Stimulated activated CD4-positive, alpha-beta T cell treated with anti-CD3 and anti-CD28 coated beads, Interleukin-4, amount 100 ng/mL, for 24 hours (primary cell): ENCODE data around the gene SYT6.
"Not testable (repeated sequence)": the region's sequence is repeated elsewhere in the genome, so short reads cannot be mapped to it uniquely, and the experiment has no call there.

Source experiments
- DNase-seq: peaks from one replicate; pipeline ENCODE4 v3.0.0-alpha.2; 2020

SYT6 gene

DNA sequence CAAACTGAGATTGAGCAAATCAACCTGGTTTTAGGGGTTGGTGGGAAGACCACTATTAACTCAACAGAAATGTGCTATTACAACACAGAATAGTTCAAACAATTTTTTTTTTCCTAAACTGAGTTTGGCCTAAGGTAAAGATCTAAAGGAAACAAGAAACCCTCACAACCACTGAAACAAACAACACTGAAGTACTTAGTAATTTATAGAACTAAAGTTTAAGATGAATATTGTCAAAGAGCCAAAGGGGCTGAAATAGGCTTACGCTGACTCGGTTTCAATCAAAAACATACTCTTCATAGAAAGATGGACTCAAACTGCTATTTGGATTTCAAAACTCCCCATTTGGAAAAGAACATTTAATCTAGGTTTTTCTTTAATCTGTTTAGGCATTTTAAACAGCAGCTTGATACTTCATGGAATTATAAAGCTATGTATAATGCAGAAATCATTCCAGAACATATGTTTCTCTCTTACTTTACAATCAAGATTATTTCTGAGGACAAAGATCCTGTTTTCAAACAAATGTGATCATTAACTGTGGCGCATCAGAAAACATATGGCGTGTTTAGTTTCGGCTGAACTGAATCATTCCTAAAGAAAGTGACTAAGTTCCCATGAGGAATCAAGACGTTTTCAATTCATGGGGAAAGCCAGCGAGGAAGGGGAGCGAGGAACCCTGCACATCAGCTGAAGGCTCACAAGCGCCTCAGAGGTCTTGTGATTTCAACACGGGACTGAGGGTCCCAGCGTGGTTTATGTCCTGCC, 62.7 kb downstream of the SYT6 start:
- no peak for DNase-seq

DNA sequence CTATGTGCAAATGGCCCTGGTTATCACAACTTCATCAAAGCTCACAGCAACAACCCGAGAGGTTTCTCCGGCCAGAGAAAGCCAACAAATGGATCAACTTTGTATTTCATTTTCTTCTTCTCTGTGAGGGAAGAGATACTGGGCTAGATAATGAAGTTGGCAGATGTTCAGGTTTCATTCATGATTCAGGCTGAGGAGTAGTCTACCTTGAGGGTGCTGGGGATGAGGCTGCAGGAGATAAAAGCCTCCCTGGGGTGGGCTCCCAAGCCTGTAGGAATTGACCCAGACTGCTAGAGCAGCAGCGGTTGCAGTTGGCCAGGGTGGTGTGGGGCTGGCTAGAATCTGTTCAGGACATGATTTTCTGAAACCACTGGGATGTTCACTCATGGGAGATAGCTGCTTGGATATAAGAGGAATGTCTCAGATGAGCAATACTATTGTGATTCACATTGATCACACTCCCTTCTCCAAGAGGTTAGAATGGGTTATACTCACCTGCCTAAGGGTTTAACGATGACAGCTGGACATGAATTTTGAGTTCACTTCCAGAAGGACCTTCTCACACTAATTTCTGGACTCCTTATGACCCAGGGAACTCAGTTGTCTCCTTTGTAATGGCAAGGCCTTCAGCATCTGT, 64.0 kb downstream of the SYT6 start:
- DNase-seq: no peak

DNA sequence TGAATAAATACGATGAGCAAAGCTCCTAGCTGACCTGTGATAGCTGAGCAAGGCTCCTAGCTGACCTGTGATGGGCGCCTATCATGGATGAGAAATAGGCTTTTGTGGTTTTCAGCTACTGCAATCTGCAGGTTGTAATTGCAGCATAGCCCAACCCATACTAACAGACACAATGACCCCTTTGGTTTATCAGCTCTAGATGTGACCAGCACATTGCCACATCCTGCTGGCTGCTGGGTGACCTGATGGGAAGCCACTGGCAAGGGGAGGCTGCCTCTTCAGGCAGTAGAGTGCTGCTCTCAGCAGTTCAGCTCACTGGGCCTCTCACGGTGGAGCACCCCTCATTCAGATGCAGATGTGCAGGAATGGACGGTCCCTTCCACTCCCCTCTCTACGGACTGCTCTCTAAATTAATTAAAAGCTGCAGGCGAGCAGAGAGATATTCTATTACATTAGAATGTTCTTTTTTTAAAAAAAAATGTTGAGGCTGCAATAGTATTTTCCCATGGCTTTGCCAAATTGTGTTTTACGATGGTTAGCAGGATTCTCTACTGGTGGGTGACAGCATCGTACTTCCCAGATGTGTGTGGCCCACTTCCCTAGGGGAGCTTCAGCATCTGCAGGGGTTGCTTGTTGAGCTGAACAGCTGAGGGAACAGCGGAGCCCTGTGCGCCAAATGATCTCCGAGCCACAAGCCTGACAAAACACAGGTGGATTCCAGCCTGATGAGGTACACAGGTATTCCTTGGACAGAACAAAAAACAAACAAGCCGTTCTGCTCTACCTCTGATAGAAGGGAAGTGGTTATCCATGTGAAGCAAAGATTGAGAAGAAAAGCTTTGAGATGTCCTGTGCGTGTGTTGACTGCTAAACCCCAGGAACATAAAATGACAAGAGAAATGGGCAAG, 65.0 kb downstream of the SYT6 start:
- no peak for DNase-seq

DNA sequence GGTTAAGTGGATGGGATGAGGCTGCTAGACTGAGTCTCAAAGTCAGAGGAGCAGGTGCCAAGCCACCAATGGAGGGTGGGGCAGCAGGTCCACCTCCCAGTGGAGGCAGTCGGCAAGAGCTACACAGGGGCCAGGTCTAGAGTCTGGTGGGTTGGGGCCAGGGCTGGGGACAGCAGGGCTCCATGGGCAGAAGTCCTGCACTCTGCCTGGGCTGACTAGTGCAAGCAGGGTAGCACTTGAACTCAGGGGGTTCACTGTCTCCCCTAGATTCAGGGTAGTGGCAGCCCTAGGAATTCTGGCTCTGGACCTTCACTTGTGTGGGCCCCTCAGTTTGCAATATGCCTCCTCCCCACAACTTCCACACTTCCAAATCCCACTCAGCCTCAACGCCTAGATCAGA, 66.2 kb downstream of the SYT6 start:
- DNase-seq: no peak

DNA sequence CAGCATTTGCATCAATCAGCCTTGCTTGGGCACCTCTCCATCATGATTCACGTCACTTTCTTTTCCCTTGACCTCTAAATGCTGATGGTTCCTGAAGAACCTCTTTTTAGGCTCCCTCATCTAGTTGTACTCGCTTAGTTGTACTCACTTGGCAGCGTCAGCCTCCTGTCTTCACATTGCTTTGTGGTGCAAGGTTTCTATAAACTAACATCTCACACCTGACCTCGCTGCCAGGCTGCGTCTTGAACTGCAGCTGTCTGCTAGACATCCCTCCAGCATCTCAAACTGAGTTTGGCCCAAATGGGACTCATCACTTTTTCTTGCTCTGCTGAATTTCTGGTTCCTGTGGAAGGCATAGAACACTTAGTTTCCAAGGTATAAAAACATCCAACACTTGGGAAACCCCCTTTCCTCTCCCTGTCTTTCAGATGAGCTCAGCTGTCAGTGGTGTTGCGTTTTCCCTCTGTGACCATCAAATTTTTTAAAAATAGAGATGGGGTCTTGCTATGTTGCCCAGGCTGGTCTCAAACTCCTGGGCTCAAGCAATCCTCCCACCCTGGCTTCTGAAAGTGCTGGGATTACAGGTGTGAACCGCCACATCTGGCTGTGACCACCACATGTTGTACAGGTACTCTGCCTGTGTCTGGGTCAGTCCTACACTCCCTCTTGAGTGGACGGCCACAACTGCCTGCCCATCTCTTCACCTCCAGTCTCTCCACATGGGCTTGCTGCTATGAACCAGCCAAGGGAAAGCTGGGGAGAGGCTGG, 66.9 kb downstream of the SYT6 start:
- no peak for DNase-seq

DNA sequence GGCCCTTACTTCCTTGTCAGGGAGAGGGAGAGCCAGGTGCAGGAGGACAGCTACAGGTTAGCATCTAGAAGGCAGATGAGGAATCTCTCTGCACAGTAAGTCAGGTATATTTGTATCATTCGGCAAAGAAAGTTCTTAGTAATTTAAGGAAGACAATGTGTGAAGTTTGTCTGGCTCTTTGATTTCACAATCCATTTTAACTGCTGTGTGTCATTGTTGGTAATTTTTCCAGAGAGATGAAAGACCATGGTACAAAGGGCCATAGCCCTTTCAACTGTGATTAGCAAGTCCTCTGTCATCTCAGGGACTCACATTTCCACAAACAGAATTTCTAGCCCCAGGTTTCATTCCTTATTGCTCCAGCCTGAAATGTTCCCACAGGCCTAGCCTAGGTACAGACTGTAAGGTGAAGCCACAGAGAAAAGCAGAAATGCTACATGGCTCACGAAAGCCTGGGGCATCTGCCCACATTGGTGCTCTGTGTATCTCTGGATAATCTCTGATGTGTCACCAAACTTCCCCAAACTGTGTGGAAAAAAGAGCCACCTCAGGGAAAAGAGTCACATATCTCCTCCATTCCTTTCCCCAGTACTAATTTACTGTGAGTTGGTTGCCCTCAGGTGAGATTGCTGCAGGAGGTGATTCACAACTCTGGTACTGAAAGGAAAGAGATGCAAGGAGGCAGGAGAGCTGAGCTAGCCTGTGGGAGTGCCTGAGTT, 70.6 kb downstream of the SYT6 start:
- no peak for DNase-seq

DNA sequence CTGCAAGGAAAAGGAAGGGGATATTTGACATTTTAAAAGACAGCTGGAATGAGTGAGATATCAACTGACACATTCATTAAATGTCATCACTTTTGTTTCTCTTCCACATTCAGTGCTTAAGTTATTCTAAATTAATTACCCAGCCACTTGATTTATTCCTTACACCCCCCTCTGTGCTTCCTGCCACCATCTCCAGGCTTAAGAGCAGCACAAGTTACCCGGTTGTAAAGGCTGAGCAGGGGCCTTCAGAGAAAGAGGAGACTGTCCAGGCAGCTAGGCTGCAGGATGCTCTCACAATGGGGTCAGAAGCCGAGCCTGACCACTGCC, 71.4 kb downstream of the SYT6 start:
- DNase-seq: no peak

DNA sequence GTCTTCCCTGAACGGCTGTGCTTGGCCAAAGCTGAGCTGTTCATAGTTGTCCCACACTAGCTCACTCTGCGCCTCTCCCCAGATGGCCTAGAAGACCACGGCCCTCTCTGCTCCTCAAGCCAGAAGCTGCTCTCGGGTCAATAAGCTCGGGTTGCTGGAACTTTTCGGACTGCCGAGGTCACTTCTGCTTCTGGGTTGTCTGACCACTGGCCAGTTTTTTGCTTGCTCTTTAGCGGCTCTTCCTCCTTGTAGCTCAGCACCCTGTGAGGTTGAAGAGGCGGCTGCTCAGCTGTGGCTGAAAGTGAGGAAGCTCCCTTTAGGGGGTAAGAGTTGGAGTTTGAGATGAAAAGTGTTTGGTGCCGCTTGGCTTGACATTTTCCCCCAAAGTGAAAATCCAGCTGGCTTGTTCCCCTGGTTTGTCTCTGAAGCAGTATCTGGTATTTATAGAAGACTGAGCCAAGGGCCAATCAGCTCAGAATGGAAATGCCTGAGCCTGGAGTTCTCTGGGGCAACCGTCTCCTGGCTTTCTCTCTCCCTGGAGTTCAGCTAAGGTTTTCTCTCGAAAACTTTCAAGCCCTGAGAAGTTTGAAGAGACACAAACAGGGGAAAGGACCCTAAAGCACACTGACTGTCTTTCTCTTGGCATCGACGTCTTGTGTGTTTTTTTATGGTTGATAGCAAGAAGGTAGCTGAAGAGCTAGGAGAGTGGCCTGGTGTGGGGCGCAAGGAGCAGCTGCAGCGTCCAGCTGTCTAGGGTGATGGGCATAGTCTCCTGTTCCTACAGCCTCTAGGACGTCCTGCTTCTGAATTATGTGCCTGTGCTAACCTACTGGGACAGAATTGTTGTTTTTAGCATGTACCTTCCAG, 72.0 kb downstream of the SYT6 start:
- no peak for DNase-seq

DNA sequence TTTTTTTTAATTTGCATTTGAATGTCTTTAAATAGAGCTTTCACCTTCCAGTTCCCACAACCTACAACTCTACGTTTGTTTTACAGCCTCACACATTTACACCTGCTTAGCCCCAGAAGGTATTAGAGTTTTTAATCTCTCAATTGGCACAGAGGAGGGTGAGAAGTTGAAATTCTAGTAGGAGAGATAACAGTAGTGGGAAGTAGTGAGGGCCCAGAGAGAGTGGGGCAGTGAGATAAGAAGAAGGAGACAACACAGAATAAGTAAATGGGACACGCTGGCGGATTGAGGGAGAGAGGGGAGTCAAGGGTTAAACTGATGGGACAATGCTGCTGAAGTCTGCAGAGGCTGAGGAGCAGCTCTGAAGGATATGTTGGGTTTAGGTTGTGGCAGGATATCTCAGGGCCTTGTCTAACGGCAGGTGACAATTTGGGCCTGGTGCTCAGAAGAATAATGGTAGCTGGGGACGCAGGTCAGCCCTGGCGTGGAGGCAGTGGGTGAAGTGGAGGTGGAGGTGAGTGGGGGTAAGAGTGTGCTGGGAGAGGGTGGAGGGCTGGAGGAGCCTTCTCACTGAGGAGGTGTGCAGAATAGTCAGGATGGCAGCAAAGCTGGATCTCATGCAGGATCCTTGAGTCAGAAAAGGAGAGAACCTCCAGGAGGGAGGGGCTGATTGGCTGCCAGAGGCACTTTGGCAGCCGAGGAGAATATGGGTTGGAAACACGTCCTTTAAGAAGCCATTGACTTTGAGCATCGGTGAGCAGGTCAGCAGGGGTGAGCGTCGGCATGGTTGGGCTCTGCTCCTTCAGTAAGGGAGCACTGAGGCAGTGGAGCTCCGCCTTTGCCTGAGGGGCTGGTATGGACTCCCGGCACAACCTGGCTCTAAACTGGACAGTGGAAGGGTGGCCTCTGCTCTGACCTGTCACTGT, 72.9 kb downstream of the SYT6 start:
- no peak for DNase-seq

DNA sequence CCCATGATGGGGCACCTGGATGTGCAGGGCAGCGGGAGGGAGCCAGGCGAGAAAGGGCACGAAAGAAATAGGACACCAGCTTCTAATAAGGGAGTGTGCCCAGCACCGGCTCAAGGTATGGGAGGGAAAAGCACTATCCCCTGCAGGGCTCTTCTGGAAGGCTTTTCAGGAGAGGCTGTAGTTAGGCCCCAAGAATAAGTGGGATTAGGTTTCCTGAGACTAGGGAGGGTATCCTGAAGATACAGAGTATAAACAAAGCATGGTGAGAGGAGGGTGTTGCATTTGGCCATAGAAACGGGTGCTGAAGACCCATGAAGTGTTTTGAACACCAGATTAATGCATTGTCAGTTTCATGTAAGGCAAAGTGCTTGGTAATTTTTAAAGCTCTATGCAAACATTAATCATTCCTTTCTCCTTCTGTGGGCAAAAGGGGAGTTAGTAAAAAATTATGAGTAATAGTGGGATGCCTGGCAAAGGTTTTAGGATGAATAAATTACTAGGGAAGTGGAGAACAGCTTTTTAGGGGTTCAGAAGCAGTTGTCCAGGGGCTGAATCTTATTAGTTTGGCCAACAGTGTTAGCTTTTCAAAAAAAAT, 74.0 kb downstream of the SYT6 start:
- no peak for DNase-seq

DNA sequence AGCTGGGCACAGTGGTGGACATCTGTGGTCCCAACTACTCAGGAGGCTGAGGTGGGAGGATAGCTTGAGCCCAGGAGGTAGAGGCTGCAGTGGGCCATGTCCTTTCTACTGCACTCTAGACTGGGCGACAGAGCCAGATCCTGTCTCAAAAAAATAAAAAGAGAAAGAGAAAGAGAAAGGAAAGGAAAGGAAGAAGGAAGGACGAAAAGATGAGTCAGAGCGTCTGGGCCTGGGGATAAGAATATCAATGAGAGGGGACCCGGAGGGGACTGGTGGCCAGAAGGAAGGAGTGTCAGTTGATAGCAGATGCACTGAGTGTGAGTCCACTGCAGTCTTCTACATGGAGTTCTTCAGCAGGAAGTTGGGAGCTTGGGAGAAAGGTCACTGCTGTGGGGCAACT, 75.6 kb downstream of the SYT6 start:
- no peak for DNase-seq

DNA sequence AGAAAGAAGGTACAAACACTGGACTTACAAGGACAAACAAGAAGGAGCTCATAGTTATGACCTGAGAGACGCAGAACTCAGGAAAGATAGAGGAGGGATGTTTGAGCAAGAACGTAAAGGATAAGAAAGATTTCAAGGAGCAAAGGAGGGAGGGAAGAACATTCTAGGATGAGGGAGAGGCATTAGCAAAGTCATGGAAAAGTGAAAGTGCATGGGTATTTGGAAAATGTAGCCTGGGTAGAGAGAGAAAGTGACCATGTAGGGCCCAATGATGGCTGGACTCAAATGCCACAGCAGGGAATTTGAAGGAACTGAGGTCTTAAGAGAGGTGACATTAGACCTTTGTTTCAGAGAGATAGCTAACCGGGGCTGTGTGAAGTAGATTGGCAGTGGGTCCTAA, 76.5 kb downstream of the SYT6 start:
- no peak for DNase-seq

DNA sequence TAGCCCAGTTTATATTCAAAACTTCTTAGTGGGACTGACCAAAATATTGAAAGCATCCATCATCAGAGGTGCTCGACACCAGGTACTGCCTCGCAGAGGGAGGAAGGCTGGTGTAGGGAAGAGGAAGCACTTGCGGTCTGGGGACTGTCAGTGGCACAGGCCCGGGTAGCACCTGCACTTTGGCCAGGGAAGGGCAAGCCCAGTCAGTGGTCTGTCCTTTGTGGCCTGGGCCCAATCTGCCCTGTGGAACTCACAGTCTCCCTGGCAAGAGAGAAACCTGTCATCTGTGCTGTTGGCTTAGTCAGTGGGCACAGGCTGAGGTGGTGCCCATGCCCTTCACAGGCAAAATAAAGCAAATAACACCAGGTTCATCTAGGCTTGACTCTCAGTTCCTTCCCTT, 77.4 kb downstream of the SYT6 start:
- DNase-seq: no peak

DNA sequence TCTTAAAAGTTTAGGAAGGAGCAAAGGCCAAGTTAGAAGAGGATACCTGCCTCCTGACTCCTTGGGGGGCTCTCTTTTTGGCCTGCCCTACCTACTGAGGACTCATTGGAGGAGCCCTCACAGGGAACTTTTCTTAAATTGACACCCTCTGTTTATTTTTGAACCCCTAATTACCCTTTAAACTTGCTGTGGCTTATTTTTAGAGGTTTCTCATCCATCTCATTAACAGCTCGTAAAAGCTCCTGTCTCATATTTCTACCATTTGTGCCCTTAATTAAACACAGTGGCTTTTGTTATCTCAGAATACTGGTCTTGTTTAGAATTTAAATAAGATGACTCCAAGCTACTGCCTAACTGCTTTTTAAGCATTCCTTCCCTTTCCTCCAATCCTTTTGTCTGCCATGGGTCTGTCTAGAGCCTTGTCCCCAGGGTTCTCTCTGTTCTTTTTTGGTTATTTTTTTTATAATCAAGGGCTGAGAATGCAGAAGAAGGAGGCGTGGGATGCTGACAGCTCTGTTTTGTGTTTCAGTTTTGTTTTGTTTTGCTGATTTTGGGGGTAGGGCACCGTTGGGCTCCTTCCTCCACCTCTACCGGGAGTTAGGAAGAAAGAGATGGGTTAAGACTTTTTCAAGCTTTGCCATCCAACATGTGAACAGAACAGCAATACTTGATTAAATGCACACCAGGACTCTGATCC, 78.0 kb downstream of the SYT6 start:
- no peak for DNase-seq

DNA sequence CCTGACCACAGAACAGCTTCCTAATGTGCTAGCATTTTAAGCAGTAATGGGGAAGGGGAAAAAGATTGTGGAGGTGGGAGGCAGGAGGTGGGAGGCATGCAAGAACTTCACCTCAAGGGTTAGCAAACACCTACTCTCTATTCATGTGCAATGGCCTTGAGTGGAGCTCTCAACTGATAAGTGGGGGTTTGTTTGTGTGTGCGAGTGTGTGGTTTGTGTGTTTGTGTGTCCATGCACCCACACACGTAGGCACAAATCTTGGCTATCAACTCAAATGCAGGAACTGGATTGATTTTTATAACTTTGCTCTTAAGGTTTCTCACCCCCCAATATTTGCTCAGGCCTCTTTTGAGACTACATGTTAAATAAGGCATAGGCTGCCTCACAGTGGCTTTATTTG, 78.6 kb downstream of the SYT6 start:
- no peak for DNase-seq

DNA sequence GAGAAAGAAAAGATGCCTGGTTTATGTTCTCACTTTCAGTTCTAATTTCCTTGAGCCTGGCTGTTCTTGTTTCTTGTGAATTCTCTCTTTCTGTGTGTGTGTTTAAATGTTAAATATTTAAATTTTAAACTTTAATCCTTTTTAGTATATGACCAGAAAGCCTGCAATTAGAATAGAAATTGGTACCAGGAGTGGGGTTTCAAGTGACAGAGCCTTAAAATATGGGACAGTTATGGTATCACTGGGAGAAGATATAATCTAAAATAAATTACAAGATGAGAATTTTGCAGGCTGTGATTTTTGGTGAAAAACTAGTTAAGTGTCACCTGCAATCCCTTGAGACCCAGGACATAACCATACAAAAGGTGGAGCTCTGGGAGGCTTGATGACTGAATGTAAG, 81.4 kb downstream of the SYT6 start:
- DNase-seq: no peak

DNA sequence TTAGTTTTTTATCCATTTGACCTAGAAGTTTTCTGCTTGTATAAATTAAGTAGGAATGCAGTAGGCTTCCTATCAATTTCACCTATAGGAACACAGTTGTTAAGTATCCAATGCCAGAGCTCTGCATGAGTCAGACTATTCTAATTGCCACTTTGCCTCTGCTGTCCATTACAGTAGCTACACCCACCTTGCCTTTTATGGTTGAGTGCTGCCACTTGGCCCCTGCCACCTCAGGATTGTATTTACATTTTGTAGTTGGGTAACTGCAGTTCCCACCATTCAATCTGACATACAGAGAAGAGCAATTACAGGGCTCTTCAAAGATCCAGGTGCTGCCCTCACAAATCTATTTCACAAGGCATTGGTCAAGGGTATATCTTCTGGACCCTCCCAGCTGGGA, 83.9 kb downstream of the SYT6 start:
- not testable (repeated sequence) for DNase-seq

DNA sequence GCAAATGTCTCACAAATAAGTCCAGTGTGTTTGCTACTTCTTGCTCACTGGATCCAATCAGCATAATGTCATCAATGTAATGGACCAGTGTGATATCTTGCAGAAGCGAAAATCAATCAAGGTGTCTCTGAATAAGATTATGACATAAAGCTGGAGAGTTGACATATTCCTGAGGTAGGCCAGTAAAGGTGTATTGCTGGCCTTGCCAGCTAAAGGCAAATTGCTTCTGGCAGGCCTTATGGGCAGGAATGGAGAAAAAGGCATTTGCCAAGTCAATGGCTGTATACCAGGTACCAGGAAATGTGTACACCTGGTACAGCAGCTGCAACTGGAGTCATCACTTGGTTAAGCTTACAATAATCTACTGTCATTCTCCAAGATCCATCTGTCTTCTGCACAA, 85.0 kb downstream of the SYT6 start:
- DNase-seq: not testable (repeated sequence)

DNA sequence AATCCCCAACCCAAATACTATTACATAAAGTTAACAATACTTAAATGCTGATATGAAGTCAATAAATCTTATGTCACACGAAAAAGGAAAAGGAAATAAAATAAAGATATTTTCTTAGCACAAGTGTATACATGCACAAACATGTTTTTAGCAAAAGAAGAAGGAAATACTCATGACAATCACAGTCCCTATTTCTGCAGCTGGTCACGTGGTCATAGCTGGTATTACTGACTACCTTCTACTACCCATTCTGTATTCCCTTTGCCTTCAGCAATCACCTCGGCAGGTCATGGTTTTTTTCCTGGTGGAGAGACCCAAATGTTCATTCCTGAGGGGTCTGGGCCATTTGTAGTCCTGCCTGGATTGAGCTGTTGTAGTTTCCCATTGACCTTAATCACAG, 88.0 kb downstream of the SYT6 start:
- not testable (repeated sequence) for DNase-seq
